SK-N-SH (cell line): ENCODE data around the gene RCN2. TPM values are rescaled to one million over a fixed set of nuclear protein-coding genes. Genes with fewer than 3 reads are reported as not detected.

ENCODE experiments used
- CTCF ChIA-PET: fragments of 300-600, 350-600 bp; formaldehyde crosslinking; extraction: SDS; loops from one replicate; lab custom pipeline; 2021; lab: Yijun Ruan, JAX
- POLR2A ChIA-PET: fragments of 350-600 bp; sonication (Branson Sonifier 250); formaldehyde crosslinking; extraction: SDS; loops from one replicate; lab custom pipeline; 2020; ENCODE audit warnings: antibody characterized with exemption, inconsistent platforms; lab: Yijun Ruan, JAX
- DNase-seq: peaks from one replicate; pipeline ENCODE4 v3.0.0; 2012
- H2AFZ ChIP-seq: fragments of 200-600 bp; sonication (generic); 2 replicates; pipeline ENCODE4 v1.8.1; 2016; ENCODE audit warnings: antibody characterized with exemption, mild to moderate bottlenecking, low read depth
- H3F3A ChIP-seq: fragments of 200-600 bp; sonication (generic); replicated peaks from 2 replicates; pipeline ENCODE3; 2016; ENCODE audit warnings: antibody characterized with exemption, mild to moderate bottlenecking; ENCODE audit not compliant: insufficient read depth
- H3K27ac ChIP-seq, 2 experiments: fragments of 200-500 bp in 1 of 2; fragments of 200-600 bp in 1 of 2; sonication (Bioruptor generic) in 1 of 2; sonication (generic), shearing (Covaris generic) in 1 of 2; 2 replicates each; pipeline versions ENCODE4 v1.5.1 to v1.6.1; 2014 to 2016; ENCODE audit warnings: low read depth in 2 of 2, inconsistent platforms in 1 of 2, low read length in 1 of 2, mild to moderate bottlenecking in 1 of 2, mixed read lengths in 1 of 2
- H3K27me3 ChIP-seq: fragments of 200-600 bp; sonication (generic), shearing (Covaris generic); 2 replicates; pipeline ENCODE4 v1.6.1; 2016; ENCODE audit warnings: mixed run types; ENCODE audit not compliant: insufficient read depth
- H3K36me3 ChIP-seq, 2 experiments: fragments of 200-500 bp in 1 of 2; fragments of 200-600 bp in 1 of 2; sonication (Bioruptor generic) in 1 of 2; sonication (generic) in 1 of 2; replicated peaks in 1 of 2; 2 replicates each; pipeline versions ENCODE3 to v1.5.1; 2014 to 2016; ENCODE audit warnings: low read length in 1 of 2, mild to moderate bottlenecking in 1 of 2; ENCODE audit not compliant: insufficient read depth in 2 of 2, control insufficient read depth in 1 of 2
- H3K4me1 ChIP-seq, 2 experiments: fragments of 200-500 bp in 1 of 2; fragments of 200-600 bp in 1 of 2; sonication (Bioruptor generic) in 1 of 2; sonication (generic), shearing (Covaris generic) in 1 of 2; 2 replicates each; pipeline versions ENCODE4 v1.5.1 to v1.6.1; 2014 to 2016; ENCODE audit warnings: low read depth in 1 of 2, low read length in 1 of 2, mixed run types in 1 of 2; ENCODE audit not compliant: insufficient read depth in 2 of 2, control insufficient read depth in 1 of 2
- H3K4me2 ChIP-seq: fragments of 200-600 bp; sonication (generic), shearing (Covaris generic); 2 replicates; pipeline ENCODE4 v1.6.1; 2017; ENCODE audit warnings: mixed run types
- H3K4me3 ChIP-seq, 2 experiments: fragments of 200-500 bp in 1 of 2; fragments of 200-600 bp in 1 of 2; sonication (Bioruptor generic) in 1 of 2; sonication (generic), shearing (Covaris generic) in 1 of 2; 2 replicates each; pipeline versions ENCODE4 v1.5.1 to v1.8.1; 2014 to 2016; ENCODE audit warnings: low read depth in 2 of 2, inconsistent platforms in 1 of 2, low read length in 1 of 2, mild to moderate bottlenecking in 1 of 2, mixed read lengths in 1 of 2, moderate library complexity in 1 of 2
- H3K79me2 ChIP-seq: fragments of 200-600 bp; sonication (generic); 2 replicates; pipeline ENCODE4 v1.8.1; 2017; ENCODE audit warnings: mild to moderate bottlenecking; ENCODE audit not compliant: insufficient read depth
- H3K9ac ChIP-seq: fragments of 200-600 bp; sonication (generic); 2 replicates; pipeline ENCODE4 v1.6.1; 2017; ENCODE audit warnings: mixed run types
- H3K9me2 ChIP-seq: fragments of 200-600 bp; sonication (generic); 2 replicates; pipeline ENCODE4 v1.6.1; 2017; ENCODE audit warnings: mixed run types
- H3K9me3 ChIP-seq: fragments of 200-600 bp; sonication (generic); 2 replicates; pipeline ENCODE4 v1.6.1; 2017; ENCODE audit warnings: mixed run types, mild to moderate bottlenecking, moderate library complexity
- H4K20me1 ChIP-seq: fragments of 200-600 bp; sonication (generic); 2 replicates; pipeline ENCODE4 v1.6.1; 2017; ENCODE audit warnings: mild to moderate bottlenecking, mixed run types; ENCODE audit not compliant: insufficient read depth
- CHD2 ChIP-seq: fragments of 150-350 bp; IDR thresholded peaks from 2 replicates; pipeline ENCODE4 v1.6.1; 2018; ENCODE audit warnings: low read length; ENCODE audit not compliant: partially characterized antibody
- ELF1 ChIP-seq: IDR thresholded peaks from 2 replicates; pipeline ENCODE4 v1.4.0; 2012
- EP300 ChIP-seq, 2 experiments: IDR thresholded peaks; 2 replicates each; pipeline versions ENCODE4 v1.4.0 to v1.6.1; 2012; ENCODE audit warnings: borderline replicate concordance in 1 of 2, low read depth in 1 of 2, low read length in 1 of 2
- EZH2phosphoT487 ChIP-seq: fragments of 200-600 bp; sonication (generic); IDR thresholded peaks from 2 replicates; pipeline ENCODE4 v1.6.1; 2017; ENCODE audit warnings: low read depth, mixed run types, mild to moderate bottlenecking, antibody characterized with exemption, moderate library complexity, borderline replicate concordance
- FOSL2 ChIP-seq: IDR thresholded peaks from 2 replicates; pipeline ENCODE4 v1.4.0; 2012; ENCODE audit warnings: low read depth, mild to moderate bottlenecking, moderate library complexity, borderline replicate concordance
- GABPA ChIP-seq: IDR thresholded peaks from 2 replicates; pipeline ENCODE4 v1.4.0; 2012; ENCODE audit warnings: low read depth, mild to moderate bottlenecking
- GATA2 ChIP-seq: sonication (generic); formaldehyde crosslinking; IDR thresholded peaks from 2 replicates; pipeline ENCODE4 v1.5.0; 2020; ENCODE audit warnings: mild to moderate bottlenecking, missing genetic modification reagents
- MAX ChIP-seq: IDR thresholded peaks from 2 replicates; pipeline ENCODE4 v1.4.0; 2012; ENCODE audit warnings: low read depth
- MEF2A ChIP-seq: IDR thresholded peaks from 2 replicates; pipeline ENCODE4 v1.4.0; 2012; ENCODE audit warnings: low read depth, borderline replicate concordance
- PBX3 ChIP-seq: IDR thresholded peaks from 2 replicates; pipeline ENCODE4; 2012
- RAD21 ChIP-seq: IDR thresholded peaks from 2 replicates; pipeline ENCODE4 v1.6.1; 2012; ENCODE audit warnings: mild to moderate bottlenecking, low read length
- RXRA ChIP-seq: IDR thresholded peaks from 2 replicates; pipeline ENCODE4 v1.4.0; 2012; ENCODE audit warnings: low read depth, mild to moderate bottlenecking, borderline replicate concordance
- SIN3A ChIP-seq: IDR thresholded peaks from 2 replicates; pipeline ENCODE4 v1.6.1; 2012; ENCODE audit warnings: low read depth, mild to moderate bottlenecking, low read length, moderate library complexity, borderline replicate concordance
- TAF1 ChIP-seq: IDR thresholded peaks from 2 replicates; pipeline ENCODE4 v1.6.1; 2012; ENCODE audit warnings: low read depth, mild to moderate bottlenecking, low read length, moderate library complexity, borderline replicate concordance
- TCF12 ChIP-seq: IDR thresholded peaks from 2 replicates; pipeline ENCODE4 v1.4.0; 2012
- USF1 ChIP-seq: IDR thresholded peaks from 2 replicates; pipeline ENCODE4 v1.4.0; 2012; ENCODE audit warnings: low read depth, borderline replicate concordance
- YY1 ChIP-seq: IDR thresholded peaks from 2 replicates; pipeline ENCODE4 v1.4.0; 2012; ENCODE audit warnings: low read depth, mild to moderate bottlenecking
- ZBTB33 ChIP-seq: IDR thresholded peaks from 2 replicates; pipeline ENCODE4 v1.4.0; 2012; ENCODE audit warnings: low read depth, borderline replicate concordance
- WGBS: methylation state at CpG from one replicate; pipeline ENCODE4 v1.1.6; 2017; ENCODE audit warnings: low lambda C conversion rate; 5-methylcytosine and 5-hydroxymethylcytosine counted together
- polyA plus RNA-seq, 3 experiments: library from polyadenylated mRNA; depleted of rRNA; stranded (reverse); fragments of >200 nt; gene quantifications; 2 replicates each; pipeline ENCODE4 v1.2.3, GENCODE V29; 2012

RCN2 gene
- polyA plus RNA-seq, 1 of the 3 experiments (the other 2 are of a cell fraction), result 78.6 TPM

- Histone ChIP-seq H3K4me3 (no peak overlapping the region), H3K36me3 (peaks cover 52 to 53% of the 10 kb centered on the region in 2 experiments), H3K27me3 (no peaks in the 10 kb centered on the region), H3K4me1 (no peaks in the 10 kb centered on the region; a peak in 1 of 4 replicates), H2AFZ (no peak overlapping the region), H3F3A (peaks cover 10% of the 10 kb centered on the region), H3K4me2 (no peak overlapping the region), H4K20me1 (no peaks in the 10 kb centered on the region), H3K9me2 (no peaks in the 10 kb centered on the region), H3K9me3 (no peaks in the 10 kb centered on the region), H3K9ac (no peak overlapping the region), H3K27ac (no peak overlapping the region), H3K79me2 (peaks cover 15% of the 10 kb centered on the region)
- ChIA-PET POLR2A (no interaction called here), CTCF (interaction anchor here (1.0 kb wide), 1 partner anchor 56 kb away, joined by 5 read pairs; the partner anchor contains the start of gene PSTPIP1)
- 93% methylated on average over 5 of the region's 5 CpGs for WGBS
- TF ChIP-seq RAD21, result no peak
- no peak for TF ChIP-seq ZBTB33
- TF ChIP-seq TAF1, result no peak
- TF ChIP-seq EP300 (IDR thresholded peaks at IDR 0.05; ENCODE audit: borderline replicate concordance in 1 of 2, low read depth in 1 of 2, low read length in 1 of 2), result no peak
- no peak for DNase-seq
Observed at GRCh38 chr15:76938752-76939151, 7.2 kb downstream of the RCN2 start.

GRCh38 chr15:76939715-76940114, 8.2 kb downstream of the RCN2 start:
- Histone ChIP-seq H3K4me2 (no peak overlapping the region), H3K4me1 (no peaks in the 10 kb centered on the region; a peak in 1 of 4 replicates), H3K9ac (no peak overlapping the region), H3K4me3 (no peak overlapping the region), H3K9me3 (no peaks in the 10 kb centered on the region), H3K79me2 (peaks cover 8% of the 10 kb centered on the region), H3K9me2 (no peaks in the 10 kb centered on the region), H4K20me1 (no peaks in the 10 kb centered on the region), H3F3A (peaks cover 6% of the 10 kb centered on the region), H3K36me3 (peaks cover 52 to 53% of the 10 kb centered on the region in 2 experiments), H2AFZ (no peak overlapping the region), H3K27ac (no peak overlapping the region), H3K27me3 (no peaks in the 10 kb centered on the region)
- WGBS, result 0% methylated on average over 1 of the region's 1 CpG
- CTCF ChIA-PET, result no interaction called here
- POLR2A ChIA-PET, result no interaction called here
- DNase-seq, result no peak
- TF ChIP-seq GATA2 (CRISPR knock-in tag) (no peak), FOSL2 (no peak), RXRA (no peak), MAX (no peak), PBX3 (no peak), ELF1 (no peak), MEF2A (no peak), GABPA (no peak), YY1 (no peak), ZBTB33 (no peak), RAD21 (no peak), EZH2phosphoT487 (no peak), TCF12 (no peak), CHD2 (no peak), SIN3A (no peak), USF1 (no peak)
